Vagina (tissue), 2 donors: Measurements from ENCODE around the gene PTPN1. TPM values are rescaled to one million over a fixed set of nuclear protein-coding genes. Genes with fewer than 3 reads are reported as not detected.
"Not testable (repeated sequence)": the region's sequence is repeated elsewhere in the genome, so short reads cannot be mapped to it uniquely, and the experiment has no call there.

Source experiments
- DNase-seq, 2 donors: peaks; one replicate each; pipeline ENCODE4 v3.0.0-alpha.2; 2017; ENCODE audit errors: extremely low spot score in 2 of 2
- H3K27ac ChIP-seq: fragments of 200-600 bp; sonication (generic); one replicate; pipeline ENCODE4 v1.5.1; 2019
- H3K27me3 ChIP-seq: fragments of 200-600 bp; sonication (generic); one replicate; pipeline ENCODE4 v1.5.1; 2019
- H3K36me3 ChIP-seq, 2 donors: fragments of 200-600 bp; sonication (generic); one replicate each; pipeline ENCODE4 v1.5.1; 2017 to 2019
- H3K4me1 ChIP-seq: fragments of 200-600 bp; sonication (generic); one replicate; pipeline ENCODE4 v1.5.1; 2019
- H3K4me3 ChIP-seq, 2 donors: fragments of 200-600 bp; sonication (generic); 1 replicate in 1 of 2; 2 replicates in 1 of 2; pipeline ENCODE4 v1.5.1; 2016 to 2019
- H3K9me3 ChIP-seq: fragments of 200-600 bp; sonication (generic); one replicate; pipeline ENCODE4 v1.5.1; 2019
- POLR2A ChIP-seq, 2 donors: fragments of 450-650 bp; IDR thresholded peaks; one replicate each; pipeline ENCODE4 v1.6.1; 2017; ENCODE audit warnings: antibody characterized with exemption in 2 of 2, mild to moderate bottlenecking in 2 of 2, moderate library complexity in 2 of 2
- POLR2AphosphoS5 ChIP-seq, 2 donors: sonication (generic); formaldehyde crosslinking; IDR thresholded peaks; one replicate each; pipeline ENCODE4 v1.9.0; 2017; ENCODE audit warnings: antibody characterized with exemption in 2 of 2, mild to moderate bottlenecking in 2 of 2, low read depth in 1 of 2; ENCODE audit not compliant: insufficient read depth in 1 of 2
- intact Hi-C: fragments of 100-400 bp; cut with DNase I; formaldehyde crosslinking; loops from one replicate; pipeline ENCODE4 v1.15.1; 2023
- total RNA-seq: library from RNA; depleted of rRNA; stranded (reverse); fragments of >200 nt; gene quantifications from one replicate; pipeline ENCODE4 v1.2.3, GENCODE V29; 2016
- TF ChIP-seq, protein P1 (sequence below), 3 experiments: fragments of 450-650 bp in 2 of 3; fragments of 200-600 bp in 1 of 3; sonication (generic) in 1 of 3; IDR thresholded peaks; one replicate each; pipeline ENCODE4 v1.5.1; 2017 to 2019; ENCODE audit warnings: antibody characterized with exemption in 3 of 3, mild to moderate bottlenecking in 2 of 3, moderate library complexity in 2 of 3

PTPN1 gene
- total RNA-seq, 1 donor from 2014 or later, result 25.3 TPM

GRCh38 chr20:50472693-50473664 is 37.2 kb upstream of the PTPN1 start:
- Histone ChIP-seq H3K4me1 (peaks cover 22% of the 10 kb centered on the region), H3K27ac (no peak overlapping the region), H3K4me3 (no peak overlapping the region), H3K9me3 (no peaks in the 10 kb centered on the region), H3K36me3 (no peaks in the 10 kb centered on the region), H3K27me3 (no peaks in the 10 kb centered on the region)
- intact Hi-C loops, result no loop called here
- DNase-seq, result no peak
- TF ChIP-seq, protein P1, sequence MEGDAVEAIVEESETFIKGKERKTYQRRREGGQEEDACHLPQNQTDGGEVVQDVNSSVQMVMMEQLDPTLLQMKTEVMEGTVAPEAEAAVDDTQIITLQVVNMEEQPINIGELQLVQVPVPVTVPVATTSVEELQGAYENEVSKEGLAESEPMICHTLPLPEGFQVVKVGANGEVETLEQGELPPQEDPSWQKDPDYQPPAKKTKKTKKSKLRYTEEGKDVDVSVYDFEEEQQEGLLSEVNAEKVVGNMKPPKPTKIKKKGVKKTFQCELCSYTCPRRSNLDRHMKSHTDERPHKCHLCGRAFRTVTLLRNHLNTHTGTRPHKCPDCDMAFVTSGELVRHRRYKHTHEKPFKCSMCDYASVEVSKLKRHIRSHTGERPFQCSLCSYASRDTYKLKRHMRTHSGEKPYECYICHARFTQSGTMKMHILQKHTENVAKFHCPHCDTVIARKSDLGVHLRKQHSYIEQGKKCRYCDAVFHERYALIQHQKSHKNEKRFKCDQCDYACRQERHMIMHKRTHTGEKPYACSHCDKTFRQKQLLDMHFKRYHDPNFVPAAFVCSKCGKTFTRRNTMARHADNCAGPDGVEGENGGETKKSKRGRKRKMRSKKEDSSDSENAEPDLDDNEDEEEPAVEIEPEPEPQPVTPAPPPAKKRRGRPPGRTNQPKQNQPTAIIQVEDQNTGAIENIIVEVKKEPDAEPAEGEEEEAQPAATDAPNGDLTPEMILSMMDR (IDR thresholded peaks at IDR 0.05), result no peak

DNA sequence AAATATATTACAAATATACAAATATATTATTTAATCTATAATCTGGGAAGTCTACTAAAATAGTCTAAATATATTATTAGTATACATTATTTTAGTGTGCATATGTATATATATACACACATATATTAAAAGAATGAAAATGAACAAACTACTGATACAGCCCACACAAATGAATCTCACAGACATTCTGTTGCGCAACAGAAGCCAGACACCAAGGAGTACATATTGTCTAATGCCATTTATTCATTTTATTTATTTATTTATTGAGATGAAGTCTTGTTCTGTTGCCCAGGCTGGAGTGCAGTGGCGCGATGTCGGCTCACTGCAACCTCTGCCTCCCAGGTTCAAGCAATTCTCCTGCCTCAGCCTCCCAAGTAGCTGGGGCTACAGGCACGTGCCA is 35.8 kb upstream of the PTPN1 start:
- H3K4me1 ChIP-seq, result peaks cover 22% of the 10 kb centered on the region
- H3K4me3 ChIP-seq, H3K36me3 ChIP-seq, H3K27ac ChIP-seq, intact Hi-C loops, H3K27me3 ChIP-seq, H3K9me3 ChIP-seq, DNase-seq: not testable (repeated sequence)

DNA sequence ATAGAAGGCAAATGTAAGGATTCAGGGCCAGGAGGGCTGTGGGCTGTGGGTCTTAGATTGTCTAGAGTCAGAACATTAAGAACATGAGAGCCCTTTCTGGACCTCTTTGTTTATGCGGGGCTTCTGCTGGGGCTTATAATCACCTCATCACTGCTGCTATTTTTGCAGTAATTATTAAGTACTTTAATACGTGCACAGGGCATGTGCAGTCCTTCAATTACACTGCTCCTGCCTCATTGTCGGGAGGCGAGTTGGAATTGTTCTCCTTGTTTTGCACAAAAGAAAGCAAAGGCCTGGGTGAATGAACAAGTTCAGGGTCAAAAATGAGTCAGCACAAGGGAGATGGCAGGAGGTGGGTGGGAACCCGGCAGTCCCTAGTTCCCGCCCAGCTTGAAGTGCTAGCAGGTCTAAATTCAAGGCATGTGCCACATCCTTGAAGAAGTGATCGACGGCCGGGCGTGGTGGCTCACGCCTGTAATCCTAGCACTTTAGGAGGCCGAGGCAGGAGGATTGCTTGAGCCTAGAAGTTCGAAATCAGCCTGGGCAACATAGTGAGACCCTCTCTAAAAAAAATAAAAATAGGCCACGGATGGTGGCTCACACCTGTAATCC is 34.4 kb upstream of the PTPN1 start:
- peak overlapping the region; percentile 5 for H3K27ac ChIP-seq
- intact Hi-C loops, result no loop called here
- H3K27me3 ChIP-seq, result no peaks in the 10 kb centered on the region

GRCh38 chr20:50477239-50477872 is 32.8 kb upstream of the PTPN1 start:
- H3K27me3 ChIP-seq, result no peaks in the 10 kb centered on the region
- no peak for DNase-seq
- TF ChIP-seq, protein P1 (IDR thresholded peaks at IDR 0.05), result no peak
- TF ChIP-seq POLR2A (IDR thresholded peaks at IDR 0.05) (no peak), POLR2AphosphoS5 (IDR thresholded peaks at IDR 0.05; ENCODE audit: insufficient read depth in 1 of 2, low read depth in 1 of 2) (no peak)
- no peaks in the 10 kb centered on the region for H3K9me3 ChIP-seq
- H3K4me3 ChIP-seq, result no peak overlapping the region
- H3K27ac ChIP-seq, result no peak overlapping the region
- intact Hi-C loops, result no loop called here
- H3K4me1 ChIP-seq, result peaks cover 14% of the 10 kb centered on the region
- H3K36me3 ChIP-seq, result no peaks in the 10 kb centered on the region

More for the DNA sequence above, 34.4 kb upstream of the PTPN1 start:
- Histone ChIP-seq H3K36me3 (no peaks in the 10 kb centered on the region), H3K4me3 (no peak overlapping the region), H3K4me1 (peaks cover 15% of the 10 kb centered on the region), H3K9me3 (no peaks in the 10 kb centered on the region)
- TF ChIP-seq POLR2A (IDR thresholded peaks at IDR 0.05) (no peak), POLR2AphosphoS5 (IDR thresholded peaks at IDR 0.05; ENCODE audit: insufficient read depth in 1 of 2, low read depth in 1 of 2) (no peak)
- TF ChIP-seq, protein P1 (IDR thresholded peaks at IDR 0.05), result no peak
- no peak for DNase-seq

GRCh38 chr20:50478162-50478990 is 31.8 kb upstream of the PTPN1 start:
- Histone ChIP-seq H3K27ac (no peak overlapping the region), H3K9me3 (no peaks in the 10 kb centered on the region), H3K4me1 (peaks cover 14% of the 10 kb centered on the region), H3K36me3 (no peaks in the 10 kb centered on the region), H3K4me3 (no peak overlapping the region), H3K27me3 (no peaks in the 10 kb centered on the region)
- no peak for DNase-seq
- TF ChIP-seq POLR2A (IDR thresholded peaks at IDR 0.05), result no peak
- TF ChIP-seq, protein P1 (IDR thresholded peaks at IDR 0.05), result peak in 1 of 3 experiments; percentile 66
- intact Hi-C loops, result no loop called here
